ENCODE measurements around the gene MRPL39.

DNA sequence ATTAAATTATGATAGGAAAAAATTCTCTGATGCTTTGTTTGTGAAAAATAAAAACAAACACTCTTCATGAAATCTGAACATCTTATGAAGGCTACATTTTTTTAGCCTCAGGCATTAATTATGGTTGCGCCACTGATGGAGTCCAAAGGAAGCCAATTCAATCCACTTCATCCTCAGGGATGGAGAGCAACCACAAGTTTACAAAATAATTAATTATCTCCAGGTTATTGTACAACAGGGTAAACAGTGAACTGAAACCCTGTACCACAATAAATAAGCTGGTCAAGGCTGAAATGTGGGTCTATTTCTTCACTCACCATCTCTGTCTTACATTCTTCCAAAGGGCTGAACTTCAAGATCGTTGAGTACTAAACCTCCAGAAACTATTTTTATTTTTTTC is 49.2 kb downstream of the MRPL39 start:
- TF ChIP-seq ZNF8 (CRISPR knock-in tag; IDR thresholded peaks at IDR 0.05) (no peak), PATZ1 (CRISPR knock-in tag; IDR thresholded peaks at IDR 0.05; ENCODE audit: borderline replicate concordance) (no peak), ZFP3 (CRISPR knock-in tag; IDR thresholded peaks at IDR 0.05) (no peak), CREB5 (CRISPR knock-in tag; IDR thresholded peaks at IDR 0.05; ENCODE audit: low read depth) (no peak), ZNF70 (CRISPR knock-in tag; IDR thresholded peaks at IDR 0.05) (no peak), PPARA (CRISPR knock-in tag; IDR thresholded peaks at IDR 0.05; ENCODE audit: borderline replicate concordance) (no peak), RARB (CRISPR knock-in tag; IDR thresholded peaks at IDR 0.05) (no peak)
- TF ChIP-seq, protein P1, sequence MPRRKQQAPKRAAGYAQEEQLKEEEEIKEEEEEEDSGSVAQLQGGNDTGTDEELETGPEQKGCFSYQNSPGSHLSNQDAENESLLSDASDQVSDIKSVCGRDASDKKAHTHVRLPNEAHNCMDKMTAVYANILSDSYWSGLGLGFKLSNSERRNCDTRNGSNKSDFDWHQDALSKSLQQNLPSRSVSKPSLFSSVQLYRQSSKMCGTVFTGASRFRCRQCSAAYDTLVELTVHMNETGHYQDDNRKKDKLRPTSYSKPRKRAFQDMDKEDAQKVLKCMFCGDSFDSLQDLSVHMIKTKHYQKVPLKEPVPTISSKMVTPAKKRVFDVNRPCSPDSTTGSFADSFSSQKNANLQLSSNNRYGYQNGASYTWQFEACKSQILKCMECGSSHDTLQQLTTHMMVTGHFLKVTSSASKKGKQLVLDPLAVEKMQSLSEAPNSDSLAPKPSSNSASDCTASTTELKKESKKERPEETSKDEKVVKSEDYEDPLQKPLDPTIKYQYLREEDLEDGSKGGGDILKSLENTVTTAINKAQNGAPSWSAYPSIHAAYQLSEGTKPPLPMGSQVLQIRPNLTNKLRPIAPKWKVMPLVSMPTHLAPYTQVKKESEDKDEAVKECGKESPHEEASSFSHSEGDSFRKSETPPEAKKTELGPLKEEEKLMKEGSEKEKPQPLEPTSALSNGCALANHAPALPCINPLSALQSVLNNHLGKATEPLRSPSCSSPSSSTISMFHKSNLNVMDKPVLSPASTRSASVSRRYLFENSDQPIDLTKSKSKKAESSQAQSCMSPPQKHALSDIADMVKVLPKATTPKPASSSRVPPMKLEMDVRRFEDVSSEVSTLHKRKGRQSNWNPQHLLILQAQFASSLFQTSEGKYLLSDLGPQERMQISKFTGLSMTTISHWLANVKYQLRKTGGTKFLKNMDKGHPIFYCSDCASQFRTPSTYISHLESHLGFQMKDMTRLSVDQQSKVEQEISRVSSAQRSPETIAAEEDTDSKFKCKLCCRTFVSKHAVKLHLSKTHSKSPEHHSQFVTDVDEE (CRISPR knock-in tag; IDR thresholded peaks at IDR 0.05): no peak

All from SK-N-SH treated with all-trans-retinoic acid at 6 μM for 48 hours (cell line).